Esophagus squamous epithelium (tissue), 4 donors: ENCODE measurements around the gene DMRTB1.

Experiments
- POLR2A ChIP-seq, 4 donors: fragments of 450-650 bp; IDR thresholded peaks; one replicate each; pipeline ENCODE4 v1.6.1; 2017; ENCODE audit warnings: antibody characterized with exemption in 4 of 4, mild to moderate bottlenecking in 4 of 4, moderate library complexity in 3 of 4
- TF ChIP-seq, protein P1 (sequence below), 6 experiments: fragments of 450-650 bp in 4 of 6; fragments of 200-600 bp in 2 of 6; sonication (generic) in 2 of 6; IDR thresholded peaks; one replicate each; pipeline ENCODE4 v1.5.1; 2016 to 2019; ENCODE audit warnings: antibody characterized with exemption in 6 of 6, mild to moderate bottlenecking in 4 of 6, moderate library complexity in 4 of 6

DNA sequence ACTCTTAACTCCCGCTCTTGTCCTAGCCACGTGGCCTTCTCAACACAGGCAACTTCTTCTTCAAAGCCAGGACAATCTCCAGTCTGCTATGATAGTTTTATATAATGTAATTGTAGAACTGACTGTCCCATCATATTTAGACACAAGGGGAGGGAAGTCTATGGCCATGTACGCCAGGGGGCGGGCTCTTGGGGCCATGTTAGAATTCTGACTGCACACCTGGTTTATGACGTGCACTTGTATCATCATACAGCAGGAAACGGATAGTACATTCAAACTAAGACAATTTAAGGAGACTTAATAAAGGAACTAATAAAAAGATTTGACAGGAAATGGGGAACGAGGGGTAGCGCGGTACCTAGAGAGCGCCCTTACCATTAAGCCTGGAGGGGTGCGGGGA is 21.5 kb downstream of the DMRTB1 start:
- TF ChIP-seq, protein P1, sequence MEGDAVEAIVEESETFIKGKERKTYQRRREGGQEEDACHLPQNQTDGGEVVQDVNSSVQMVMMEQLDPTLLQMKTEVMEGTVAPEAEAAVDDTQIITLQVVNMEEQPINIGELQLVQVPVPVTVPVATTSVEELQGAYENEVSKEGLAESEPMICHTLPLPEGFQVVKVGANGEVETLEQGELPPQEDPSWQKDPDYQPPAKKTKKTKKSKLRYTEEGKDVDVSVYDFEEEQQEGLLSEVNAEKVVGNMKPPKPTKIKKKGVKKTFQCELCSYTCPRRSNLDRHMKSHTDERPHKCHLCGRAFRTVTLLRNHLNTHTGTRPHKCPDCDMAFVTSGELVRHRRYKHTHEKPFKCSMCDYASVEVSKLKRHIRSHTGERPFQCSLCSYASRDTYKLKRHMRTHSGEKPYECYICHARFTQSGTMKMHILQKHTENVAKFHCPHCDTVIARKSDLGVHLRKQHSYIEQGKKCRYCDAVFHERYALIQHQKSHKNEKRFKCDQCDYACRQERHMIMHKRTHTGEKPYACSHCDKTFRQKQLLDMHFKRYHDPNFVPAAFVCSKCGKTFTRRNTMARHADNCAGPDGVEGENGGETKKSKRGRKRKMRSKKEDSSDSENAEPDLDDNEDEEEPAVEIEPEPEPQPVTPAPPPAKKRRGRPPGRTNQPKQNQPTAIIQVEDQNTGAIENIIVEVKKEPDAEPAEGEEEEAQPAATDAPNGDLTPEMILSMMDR (IDR thresholded peaks at IDR 0.05), result no peak
- no peak for TF ChIP-seq POLR2A (IDR thresholded peaks at IDR 0.05)
